ENCODE measurements around the gene COL6A3. TPM values are rescaled to one million over a fixed set of nuclear protein-coding genes. Genes with fewer than 3 reads are reported as not detected.

The COL6A3 gene
- total RNA-seq, 1 donor: 1,478 TPM

DNA sequence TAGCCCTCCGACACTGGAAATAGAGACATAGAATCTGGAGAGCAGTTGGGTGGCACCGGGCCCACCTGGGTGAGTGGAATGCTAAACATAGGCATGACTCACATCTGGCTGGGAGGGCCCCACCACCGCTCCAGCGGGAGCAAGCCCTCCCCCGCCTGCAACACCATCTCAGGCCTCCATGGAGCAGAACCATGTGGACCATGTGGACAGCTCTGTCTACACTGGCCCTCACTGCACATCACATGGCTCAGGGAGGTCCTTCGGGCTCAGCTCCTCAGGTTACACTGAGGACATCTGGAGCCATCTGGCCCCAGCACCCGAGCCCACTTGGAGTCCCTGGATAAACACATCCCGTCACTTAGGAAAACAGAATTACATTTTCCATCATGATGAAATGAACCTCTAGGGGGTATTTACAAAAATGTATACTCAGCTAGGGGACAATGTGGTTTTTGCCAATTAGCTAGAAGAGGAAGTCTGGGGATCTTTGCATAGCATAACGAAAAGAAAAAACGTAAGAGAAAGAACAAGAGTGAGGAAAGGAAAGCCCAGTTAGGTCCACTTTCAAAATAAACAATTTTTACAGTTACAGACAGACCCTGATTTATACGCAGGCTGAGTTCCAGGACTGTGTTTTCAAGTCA is 42.4 kb upstream of the COL6A3 start:
- TF ChIP-seq, protein P1, sequence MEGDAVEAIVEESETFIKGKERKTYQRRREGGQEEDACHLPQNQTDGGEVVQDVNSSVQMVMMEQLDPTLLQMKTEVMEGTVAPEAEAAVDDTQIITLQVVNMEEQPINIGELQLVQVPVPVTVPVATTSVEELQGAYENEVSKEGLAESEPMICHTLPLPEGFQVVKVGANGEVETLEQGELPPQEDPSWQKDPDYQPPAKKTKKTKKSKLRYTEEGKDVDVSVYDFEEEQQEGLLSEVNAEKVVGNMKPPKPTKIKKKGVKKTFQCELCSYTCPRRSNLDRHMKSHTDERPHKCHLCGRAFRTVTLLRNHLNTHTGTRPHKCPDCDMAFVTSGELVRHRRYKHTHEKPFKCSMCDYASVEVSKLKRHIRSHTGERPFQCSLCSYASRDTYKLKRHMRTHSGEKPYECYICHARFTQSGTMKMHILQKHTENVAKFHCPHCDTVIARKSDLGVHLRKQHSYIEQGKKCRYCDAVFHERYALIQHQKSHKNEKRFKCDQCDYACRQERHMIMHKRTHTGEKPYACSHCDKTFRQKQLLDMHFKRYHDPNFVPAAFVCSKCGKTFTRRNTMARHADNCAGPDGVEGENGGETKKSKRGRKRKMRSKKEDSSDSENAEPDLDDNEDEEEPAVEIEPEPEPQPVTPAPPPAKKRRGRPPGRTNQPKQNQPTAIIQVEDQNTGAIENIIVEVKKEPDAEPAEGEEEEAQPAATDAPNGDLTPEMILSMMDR (IDR thresholded peaks at IDR 0.05; ENCODE audit: insufficient read depth, low read length): no peak
- peak; percentile 72 for DNase-seq (ENCODE audit: low read depth)
- no peak overlapping the region for H3K4me3 ChIP-seq (ENCODE audit: low read depth, low read length)

- TF ChIP-seq, protein P1 (IDR thresholded peaks at IDR 0.05; ENCODE audit: insufficient read depth, low read length): no peak
- DNase-seq (ENCODE audit: low read depth): no peak
- H3K4me3 ChIP-seq (ENCODE audit: low read depth, low read length): no peak overlapping the region
Observed at GRCh38 chr2:237455764-237456163, 41.8 kb upstream of the COL6A3 start.

GRCh38 chr2:237453671-237454070 is 39.7 kb upstream of the COL6A3 start:
- DNase-seq (ENCODE audit: low read depth): no peak
- no peak overlapping the region for H3K4me3 ChIP-seq (ENCODE audit: low read depth, low read length)
- TF ChIP-seq, protein P1 (IDR thresholded peaks at IDR 0.05; ENCODE audit: insufficient read depth, low read length): no peak

- no peak for DNase-seq (ENCODE audit: low read depth)
- TF ChIP-seq, protein P1 (IDR thresholded peaks at IDR 0.05; ENCODE audit: insufficient read depth, low read length): no peak
- no peak overlapping the region for H3K4me3 ChIP-seq (ENCODE audit: low read depth, low read length)
Observed at GRCh38 chr2:237452861-237453260, 38.9 kb upstream of the COL6A3 start.

DNA sequence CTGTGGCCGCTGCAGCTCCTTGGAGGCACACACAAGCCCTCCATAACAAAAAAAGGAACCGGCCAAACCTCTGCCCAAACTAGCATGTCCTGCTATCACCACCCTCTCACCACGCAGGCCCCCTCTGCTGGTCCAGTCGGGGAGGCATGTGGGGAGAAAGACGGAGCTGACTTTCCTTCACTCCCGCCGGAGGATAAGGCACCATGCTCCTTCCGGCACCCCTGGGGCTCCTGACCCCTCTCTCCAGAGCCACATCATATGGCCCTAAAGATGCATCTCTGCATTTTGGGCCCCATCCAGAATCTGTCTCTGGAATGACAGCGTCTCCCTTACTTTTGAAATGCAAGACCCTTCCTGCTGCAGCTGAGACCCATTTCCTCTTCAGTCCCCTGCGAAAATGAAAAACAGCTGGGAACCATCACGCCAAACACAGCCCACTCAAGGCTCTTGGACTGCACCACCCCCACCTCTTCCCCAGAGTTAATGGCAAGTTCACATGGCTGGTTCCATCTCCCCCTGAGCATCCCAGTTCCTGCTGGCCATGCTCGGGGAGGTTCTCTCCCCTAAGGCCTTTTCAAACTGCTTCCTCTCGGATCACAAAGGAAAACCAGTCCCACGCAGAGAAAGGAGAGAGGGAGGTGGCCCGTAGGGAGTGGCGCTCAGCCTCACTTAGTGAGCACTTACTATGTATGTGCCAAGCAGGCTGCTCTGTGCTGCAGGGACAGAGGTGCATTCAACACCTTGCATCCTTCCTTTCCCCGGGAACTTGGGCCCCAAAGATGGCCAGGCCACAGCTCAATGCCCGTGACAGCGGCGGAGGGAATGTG is 37.9 kb upstream of the COL6A3 start:
- TF ChIP-seq, protein P1 (IDR thresholded peaks at IDR 0.05; ENCODE audit: insufficient read depth, low read length): no peak
- no peak overlapping the region for H3K4me3 ChIP-seq (ENCODE audit: low read depth, low read length)
- DNase-seq (ENCODE audit: low read depth): no peak

DNA sequence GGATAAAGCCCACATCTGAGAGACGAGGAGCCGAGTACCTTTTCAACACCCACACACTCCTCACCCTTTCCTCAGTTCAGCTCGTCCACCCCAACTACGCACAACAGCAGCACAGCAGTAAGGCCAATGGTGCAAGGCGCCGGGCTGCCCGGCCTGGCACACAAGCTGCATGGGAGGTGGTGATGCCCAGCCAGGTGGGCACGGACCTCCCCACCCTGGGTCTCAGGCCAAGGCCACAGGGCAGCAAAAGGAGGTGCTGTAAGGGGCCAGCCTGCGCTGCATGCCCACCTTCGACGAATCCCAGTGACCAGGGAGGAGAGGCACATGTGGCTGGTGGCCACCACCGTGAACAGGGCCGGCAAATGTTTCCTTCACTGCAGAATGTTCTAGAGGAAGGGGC is 36.6 kb upstream of the COL6A3 start:
- TF ChIP-seq, protein P1 (IDR thresholded peaks at IDR 0.05; ENCODE audit: insufficient read depth, low read length): no peak
- DNase-seq (ENCODE audit: low read depth): no peak
- no peak overlapping the region for H3K4me3 ChIP-seq (ENCODE audit: low read depth, low read length)

All from fibroblast of the aortic adventitia (primary cell).